ENCODE results near the gene SHKBP1. TPM values are rescaled to one million over a fixed set of nuclear protein-coding genes. Genes with fewer than 3 reads are reported as not detected.

Gene SHKBP1
- total and polyA plus RNA-seq, 10 of the 15 experiments (the other 5 are each of a cell fraction or from before 2014, with no cell fraction given) = 2.3 to 123 (median 67.0) TPM

DNA sequence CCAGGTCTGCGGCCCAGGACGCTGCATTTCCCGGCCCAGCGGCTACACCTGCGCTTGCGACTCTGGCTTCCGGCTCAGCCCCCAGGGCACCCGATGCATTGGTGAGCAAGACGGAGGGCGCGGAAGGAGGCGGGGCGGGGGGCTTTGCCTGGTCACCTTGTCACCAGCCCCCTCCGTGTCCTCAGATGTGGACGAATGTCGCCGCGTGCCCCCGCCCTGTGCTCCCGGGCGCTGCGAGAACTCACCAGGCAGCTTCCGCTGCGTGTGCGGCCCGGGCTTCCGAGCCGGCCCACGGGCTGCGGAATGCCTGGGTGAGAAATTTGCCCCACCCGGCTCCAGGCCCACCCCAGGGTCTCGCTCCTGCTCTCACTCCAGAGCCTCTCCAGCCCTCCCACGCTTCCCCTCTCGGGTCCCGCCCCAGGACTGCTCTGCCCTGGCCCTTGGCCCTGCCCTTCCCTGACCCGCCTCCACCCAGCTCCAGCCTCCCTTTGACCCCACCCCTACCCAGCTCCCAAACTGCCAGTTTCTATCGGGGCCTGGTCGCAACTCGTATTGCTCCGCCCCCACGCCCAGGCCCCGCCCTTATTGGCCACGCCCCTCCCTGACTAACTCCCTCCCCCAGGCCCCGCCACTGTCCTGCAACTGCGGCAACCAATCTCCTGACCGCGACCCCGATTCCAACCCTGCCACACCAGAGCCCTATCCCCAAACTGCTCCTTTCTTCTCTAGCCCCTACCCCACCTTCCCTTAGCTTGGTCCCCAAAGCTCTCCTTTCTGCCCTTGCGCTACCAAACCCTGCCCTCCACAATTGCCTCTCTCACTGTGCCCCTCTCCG, 33.1 kb downstream of the SHKBP1 start:
- H3K9ac ChIP-seq (ENCODE audit: control insufficient read depth, insufficient read depth, low read length) = peak overlapping the region; percentile 45
- no peaks in the 10 kb centered on the region for H3K36me3 ChIP-seq (ENCODE audit: control insufficient read depth in 2 of 2, insufficient read depth in 2 of 2, low read length in 1 of 2)
- peak overlapping the region; percentile 76 for H3K4me3 ChIP-seq
- ChIA-PET CTCF (interaction anchor here (0.6 to 3.0 kb wide), 3 partner anchors 11 to 305 kb away, joined by 3 to 21 read pairs (median 4); no protein-coding TSS in a partner anchor), RAD21 (ENCODE audit: unreplicated experiment) (interaction anchor here (0.8 kb wide), 1 partner anchor 25 kb away, joined by 4 read pairs; no protein-coding TSS in a partner anchor), SMC1A (ENCODE audit: uncharacterized antibody, unreplicated experiment) (interaction anchor here (0.8 to 1.6 kb wide), 2 partner anchors 25 to 145 kb away, joined by 3 to 7 read pairs; no protein-coding TSS in a partner anchor), POLR2A (interaction anchor here (0.6 to 1.5 kb wide), 4 partner anchors 25 to 141 kb away, joined by 3 to 5 read pairs (median 4); partner anchors contain the start of genes ACTMAP, COQ8B, ITPKC and SNRPA)
- no peaks in the 10 kb centered on the region for H4K20me1 ChIP-seq (ENCODE audit: control insufficient read depth, insufficient read depth)
- no peaks in the 10 kb centered on the region for H3K9me3 ChIP-seq (replicated peaks; ENCODE audit: control insufficient read depth, insufficient read depth, low read length)
- peak; percentile 74 for ATAC-seq
- H2AFZ ChIP-seq (ENCODE audit: control insufficient read depth, low read depth, low read length) = peak overlapping the region; percentile 80
- H3K27me3 ChIP-seq (replicated peaks in 1 of 2; ENCODE audit: control insufficient read depth in 2 of 2, insufficient read depth in 2 of 2, low read length in 1 of 2) = no peaks in the 10 kb centered on the region; a peak in 1 of 4 replicates
- 2% methylated on average over 33 of the region's 50 CpGs for WGBS (ENCODE audit: insufficient coverage, insufficient replicate concordance, low lambda C conversion rate, missing lambda C conversion rate)
- H3K27ac ChIP-seq (ENCODE audit: control insufficient read depth, insufficient read depth) = no peak overlapping the region
- in situ Hi-C loops (cut with MboI) (loop anchor here (10.0 kb wide), 1 partner anchor 305 kb away; no protein-coding TSS in a partner anchor), intact Hi-C loops (cut with micrococcal nuclease; ENCODE audit: unreplicated experiment) (no loop called here)
- H3K4me1 ChIP-seq (ENCODE audit: control insufficient read depth, insufficient read depth, low read length) = peaks cover 17% of the 10 kb centered on the region
- H3K79me2 ChIP-seq (ENCODE audit: control insufficient read depth, insufficient read depth, low read length) = no peaks in the 10 kb centered on the region
- no TSS peak for BruUV-seq (replicated peaks)
- peak; percentile 70 for DNase-seq (ENCODE audit: low read depth, low spot score)
- peak overlapping the region; percentile 73 for H3K4me2 ChIP-seq (ENCODE audit: control insufficient read depth, insufficient read depth)
- FAIRE-seq = no peak
- no peak for TF ChIP-seq HDAC6 (IDR thresholded peaks at IDR 0.05; ENCODE audit: unreplicated experiment)
- peak; percentile 34 for TF ChIP-seq NR2F1 (conservative IDR thresholded peaks at IDR 0.05)
- peak; percentile 50; the same call in 1 of the 2 replicates for TF ChIP-seq LARP7 (IDR thresholded peaks at IDR 0.05)
- TF ChIP-seq SP1 (IDR thresholded peaks at IDR 0.05; ENCODE audit: low read depth, low read length) = peak; percentile 46
- no peak for TF ChIP-seq BACH1 (IDR thresholded peaks at IDR 0.05; ENCODE audit: borderline replicate concordance)
- TF ChIP-seq ZNF384 (IDR thresholded peaks at IDR 0.05; ENCODE audit: borderline replicate concordance, low read depth, low read length) = no peak
- TF ChIP-seq PAX8 (IDR thresholded peaks at IDR 0.05) = no peak
- TF ChIP-seq CEBPB (IDR thresholded peaks at IDR 0.05; ENCODE audit: borderline replicate concordance in 1 of 2, low read depth in 2 of 2, low read length in 2 of 2) = no peak
- TF ChIP-seq BHLHE40 (IDR thresholded peaks at IDR 0.05; ENCODE audit: borderline replicate concordance in 1 of 2, low read depth in 2 of 2, low read length in 1 of 2) = peak in 1 of 2 experiments; percentile 48; a peak in 2 of 4 replicates
- no peak for TF ChIP-seq NFXL1 (IDR thresholded peaks at IDR 0.05; ENCODE audit: borderline replicate concordance)
- TF ChIP-seq CREM (IDR thresholded peaks at IDR 0.05; ENCODE audit: low read depth) = no peak
- no peak for TF ChIP-seq USF2 (IDR thresholded peaks at IDR 0.05; ENCODE audit: borderline replicate concordance, low read depth, low read length)
- TF ChIP-seq SMAD1 (IDR thresholded peaks at IDR 0.05; ENCODE audit: low read depth, partially characterized antibody) = no peak
- TF ChIP-seq EGR1 (IDR thresholded peaks at IDR 0.05; ENCODE audit: borderline replicate concordance in 1 of 2, low read depth in 2 of 2, low read length in 2 of 2) = peak in 1 of 2 experiments; percentile 80; a peak in 2 of 3 replicates
- TF ChIP-seq, protein P1, sequence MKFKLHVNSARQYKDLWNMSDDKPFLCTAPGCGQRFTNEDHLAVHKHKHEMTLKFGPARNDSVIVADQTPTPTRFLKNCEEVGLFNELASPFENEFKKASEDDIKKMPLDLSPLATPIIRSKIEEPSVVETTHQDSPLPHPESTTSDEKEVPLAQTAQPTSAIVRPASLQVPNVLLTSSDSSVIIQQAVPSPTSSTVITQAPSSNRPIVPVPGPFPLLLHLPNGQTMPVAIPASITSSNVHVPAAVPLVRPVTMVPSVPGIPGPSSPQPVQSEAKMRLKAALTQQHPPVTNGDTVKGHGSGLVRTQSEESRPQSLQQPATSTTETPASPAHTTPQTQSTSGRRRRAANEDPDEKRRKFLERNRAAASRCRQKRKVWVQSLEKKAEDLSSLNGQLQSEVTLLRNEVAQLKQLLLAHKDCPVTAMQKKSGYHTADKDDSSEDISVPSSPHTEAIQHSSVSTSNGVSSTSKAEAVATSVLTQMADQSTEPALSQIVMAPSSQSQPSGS (IDR thresholded peaks at IDR 0.05; ENCODE audit: low read length) = no peak
- TF ChIP-seq NBN (IDR thresholded peaks at IDR 0.05) = peak; percentile 39; the same call in 1 of the 2 replicates
- TF ChIP-seq RB1 (IDR thresholded peaks at IDR 0.05; ENCODE audit: borderline replicate concordance) = peak; percentile 63; the same call in 1 of the 2 replicates
- TF ChIP-seq TCF7 (IDR thresholded peaks at IDR 0.05; ENCODE audit: borderline replicate concordance) = no peak
- no peak for TF ChIP-seq SIN3A (IDR thresholded peaks at IDR 0.05; ENCODE audit: low read depth, low read length)
- TF ChIP-seq RBBP5 (conservative IDR thresholded peaks at IDR 0.05) = no peak
- TF ChIP-seq HSF1 (IDR thresholded peaks at IDR 0.05; ENCODE audit: low read depth, low read length) = no peak
